Sigmoid colon (tissue), 4 donors: ENCODE measurements around the gene ZNF850.

Experiments
- POLR2AphosphoS5 ChIP-seq, 4 donors: sonication (generic); formaldehyde crosslinking; IDR thresholded peaks; one replicate each; pipeline ENCODE4 v1.6.1; 2017; ENCODE audit warnings: antibody characterized with exemption in 4 of 4
- TF ChIP-seq, protein P1 (sequence below), 4 experiments: fragments of 450-650 bp in 3 of 4; fragments of 200-600 bp in 1 of 4; IDR thresholded peaks; one replicate each; pipeline ENCODE4 v1.5.1; 2016 to 2019; ENCODE audit warnings: antibody characterized with exemption in 4 of 4, mild to moderate bottlenecking in 3 of 4, moderate library complexity in 2 of 4

DNA sequence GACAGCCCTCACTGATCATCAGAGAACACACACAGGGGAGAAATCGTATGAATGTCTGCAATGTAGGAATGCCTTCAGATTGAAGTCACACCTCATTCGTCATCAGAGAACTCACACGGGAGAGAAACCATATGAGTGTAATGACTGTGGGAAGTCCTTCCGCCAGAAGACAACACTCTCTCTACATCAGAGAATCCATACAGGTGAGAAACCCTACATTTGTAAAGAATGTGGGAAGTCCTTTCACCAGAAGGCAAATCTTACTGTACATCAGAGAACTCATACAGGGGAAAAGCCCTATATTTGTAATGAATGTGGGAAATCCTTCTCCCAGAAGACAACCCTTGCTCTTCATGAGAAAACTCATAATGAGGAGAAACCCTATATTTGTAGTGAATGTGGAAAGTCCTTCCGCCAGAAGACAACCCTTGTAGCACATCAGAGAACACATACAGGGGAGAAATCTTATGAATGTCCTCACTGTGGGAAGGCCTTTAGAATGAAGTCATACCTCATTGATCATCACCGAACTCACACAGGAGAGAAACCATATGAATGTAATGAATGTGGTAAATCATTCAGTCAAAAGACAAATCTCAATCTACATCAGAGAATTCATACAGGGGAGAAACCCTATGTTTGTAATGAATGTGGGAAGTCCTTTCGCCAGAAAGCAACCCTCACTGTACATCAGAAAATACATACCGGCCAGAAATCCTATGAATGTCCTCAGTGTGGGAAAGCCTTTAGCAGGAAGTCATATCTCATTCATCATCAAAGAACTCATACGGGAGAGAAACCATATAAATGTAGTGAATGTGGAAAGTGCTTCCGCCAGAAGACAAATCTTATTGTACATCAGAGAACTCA, 52.7 kb downstream of the ZNF850 start:
- TF ChIP-seq, protein P1, sequence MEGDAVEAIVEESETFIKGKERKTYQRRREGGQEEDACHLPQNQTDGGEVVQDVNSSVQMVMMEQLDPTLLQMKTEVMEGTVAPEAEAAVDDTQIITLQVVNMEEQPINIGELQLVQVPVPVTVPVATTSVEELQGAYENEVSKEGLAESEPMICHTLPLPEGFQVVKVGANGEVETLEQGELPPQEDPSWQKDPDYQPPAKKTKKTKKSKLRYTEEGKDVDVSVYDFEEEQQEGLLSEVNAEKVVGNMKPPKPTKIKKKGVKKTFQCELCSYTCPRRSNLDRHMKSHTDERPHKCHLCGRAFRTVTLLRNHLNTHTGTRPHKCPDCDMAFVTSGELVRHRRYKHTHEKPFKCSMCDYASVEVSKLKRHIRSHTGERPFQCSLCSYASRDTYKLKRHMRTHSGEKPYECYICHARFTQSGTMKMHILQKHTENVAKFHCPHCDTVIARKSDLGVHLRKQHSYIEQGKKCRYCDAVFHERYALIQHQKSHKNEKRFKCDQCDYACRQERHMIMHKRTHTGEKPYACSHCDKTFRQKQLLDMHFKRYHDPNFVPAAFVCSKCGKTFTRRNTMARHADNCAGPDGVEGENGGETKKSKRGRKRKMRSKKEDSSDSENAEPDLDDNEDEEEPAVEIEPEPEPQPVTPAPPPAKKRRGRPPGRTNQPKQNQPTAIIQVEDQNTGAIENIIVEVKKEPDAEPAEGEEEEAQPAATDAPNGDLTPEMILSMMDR (IDR thresholded peaks at IDR 0.05), result no peak
- TF ChIP-seq POLR2AphosphoS5 (IDR thresholded peaks at IDR 0.05), result no peak
